ENCODE measurements around the gene MON2.

DNA sequence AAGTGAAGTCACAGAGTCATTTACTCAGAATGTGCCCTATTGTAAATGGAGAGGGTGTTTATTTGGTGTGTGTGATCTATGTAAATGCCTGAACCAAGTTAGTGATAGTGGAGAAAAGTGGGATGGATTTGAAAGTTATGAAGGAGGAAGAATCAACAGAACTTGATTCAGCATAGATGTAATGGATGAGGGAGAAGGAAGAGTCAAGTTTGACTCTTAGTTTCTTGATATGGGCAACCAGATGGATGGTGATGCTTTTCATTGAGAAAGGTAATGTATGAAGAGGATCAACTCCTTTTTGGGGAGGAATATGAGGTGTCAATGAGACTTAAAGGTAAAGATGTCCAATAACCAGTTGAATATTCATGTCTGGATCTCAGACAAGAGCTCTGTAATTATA, 6.7 kb upstream of the MON2 start:
- TF ChIP-seq CTCF (IDR thresholded peaks at IDR 0.05) (no peak), EZH2 (IDR thresholded peaks at IDR 0.05) (no peak), EZH2phosphoT487 (IDR thresholded peaks at IDR 0.05) (no peak)

Data from neural progenitor cell (in vitro differentiated cells).